ENCODE data around the gene TYK2. TPM values are rescaled to one million over a fixed set of nuclear protein-coding genes. Genes with fewer than 3 reads are reported as not detected.

The TYK2 gene
- total and polyA plus RNA-seq, 2 of the 13 experiments (the other 11 are each of a cell fraction or from before 2014, with no cell fraction given), result 38.8 to 60.1 TPM

- TF ChIP-seq SP5 (CRISPR knock-in tag; IDR thresholded peaks at IDR 0.05; ENCODE audit: borderline replicate concordance, low read depth), result peak; percentile 56; the same call in 1 of the 2 replicates
- TF ChIP-seq ZC3H13 (CRISPR knock-in tag; IDR thresholded peaks at IDR 0.05), result peak; percentile 86
- peak; percentile 82; the same call in 1 of the 2 replicates for TF ChIP-seq ZNF589 (CRISPR knock-in tag; conservative IDR thresholded peaks at IDR 0.05)
- TF ChIP-seq SRSF1 (optimal IDR thresholded peaks at IDR 0.05; ENCODE audit: low read depth, low read length), result peak; percentile 78
- no peak; the same call in 1 of the 2 replicates for TF ChIP-seq ZNF513 (CRISPR knock-in tag; conservative IDR thresholded peaks at IDR 0.05)
- TF ChIP-seq TBX3 (IDR thresholded peaks at IDR 0.05; ENCODE audit: borderline replicate concordance), result peak; percentile 88
- no peak for TF ChIP-seq ZBTB44 (CRISPR knock-in tag; IDR thresholded peaks at IDR 0.05)
- TF ChIP-seq KLF9 (CRISPR knock-in tag; IDR thresholded peaks at IDR 0.05; ENCODE audit: low read depth), result no peak
- TF ChIP-seq ARNT2 (CRISPR knock-in tag; IDR thresholded peaks at IDR 0.05; ENCODE audit: low read depth), result 0 out of 2 replicates have a peak, but pooled peaks have one; percentile 79
- TF ChIP-seq ZBTB37 (CRISPR knock-in tag; IDR thresholded peaks at IDR 0.05), result peak; percentile 59; the same call in 1 of the 2 replicates
- TF ChIP-seq ZNF530 (CRISPR knock-in tag; IDR thresholded peaks at IDR 0.05; ENCODE audit: low read depth), result no peak
- TF ChIP-seq E2F2 (CRISPR knock-in tag; IDR thresholded peaks at IDR 0.05; ENCODE audit: borderline replicate concordance), result 0 out of 2 replicates have a peak, but pooled peaks have one; percentile 64
- TF ChIP-seq ATF7 (IDR thresholded peaks at IDR 0.05), result peak; percentile 93
- TF ChIP-seq ATF7 (CRISPR knock-in tag; IDR thresholded peaks at IDR 0.05), result peak; percentile 97
- TF ChIP-seq SRF (IDR thresholded peaks at IDR 0.05; ENCODE audit: low read depth, low read length), result no peak
- peak; percentile 30 for TF ChIP-seq RBM39 (IDR thresholded peaks at IDR 0.05; ENCODE audit: low read depth, low read length, poor library complexity, severe bottlenecking)
- TF ChIP-seq ZNF335 (CRISPR knock-in tag; IDR thresholded peaks at IDR 0.05), result peak; percentile 84
- TF ChIP-seq ZBTB38 (CRISPR knock-in tag; IDR thresholded peaks at IDR 0.05), result no peak
- peak; percentile 67; the same call in 1 of the 2 replicates for TF ChIP-seq ZKSCAN8 (CRISPR knock-in tag; IDR thresholded peaks at IDR 0.05; ENCODE audit: borderline replicate concordance)
- TF ChIP-seq ZSCAN30 (CRISPR knock-in tag; IDR thresholded peaks at IDR 0.05), result no peak
- peak; percentile 97 for TF ChIP-seq ATF2 (CRISPR knock-in tag; IDR thresholded peaks at IDR 0.05)
- TF ChIP-seq HOXA3 (CRISPR knock-in tag; IDR thresholded peaks at IDR 0.05), result peak; percentile 100
Observed at GRCh38 chr19:10416380-10417257, 36.2 kb upstream of the TYK2 start (continued).
